ENCODE measurements around the gene NPM3.

The NPM3 gene

DNA sequence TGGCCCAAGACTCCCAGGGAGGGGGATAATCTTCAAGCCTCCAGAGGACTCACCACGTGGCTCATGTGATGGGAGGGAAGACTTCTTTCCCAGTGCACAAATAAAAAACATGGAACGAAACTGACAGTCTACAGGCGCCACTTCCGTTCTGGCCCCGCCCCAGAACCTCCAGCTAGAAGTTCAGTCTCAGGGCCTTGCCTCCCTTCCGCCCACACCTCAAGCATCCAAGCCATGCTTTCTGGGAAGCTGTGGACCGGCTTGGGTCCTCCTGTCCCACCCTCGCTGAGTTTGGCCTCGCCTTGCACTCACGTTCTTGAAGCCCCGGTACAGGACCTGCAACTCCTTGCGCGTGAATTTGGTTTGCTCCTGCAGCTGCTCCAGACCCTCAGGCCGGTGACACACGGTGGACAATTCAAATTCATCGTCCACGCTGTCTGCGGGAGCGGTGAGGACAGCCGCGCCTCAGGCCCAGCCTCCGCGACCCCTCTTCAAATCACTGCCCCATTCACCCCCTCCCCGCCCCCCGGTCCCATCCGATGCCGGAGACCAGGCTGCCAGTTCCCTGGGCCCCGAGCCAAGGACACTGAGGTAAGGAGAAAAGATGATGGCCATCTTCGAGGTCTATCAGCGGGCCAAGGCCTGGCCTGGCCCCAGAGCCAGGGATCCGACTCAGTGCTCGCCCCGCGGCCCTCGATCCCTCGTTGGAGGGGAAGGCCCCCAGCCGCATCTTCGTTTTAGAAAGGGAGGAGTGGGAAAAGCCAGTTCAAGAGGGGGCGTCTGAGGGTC is 45.7 kb upstream of the NPM3 start:
- TF ChIP-seq CTCF (IDR thresholded peaks at IDR 0.05; ENCODE audit: insufficient read depth, low read depth, low read length, missing control alignments): no peak
- DNase-seq (ENCODE audit: low read depth): no peak
- H3K4me3 ChIP-seq (ENCODE audit: low read length): peak overlapping the region; percentile 30

GRCh38 chr10:101827919-101828600 is 44.8 kb upstream of the NPM3 start:
- DNase-seq (ENCODE audit: low read depth): no peak
- TF ChIP-seq CTCF (IDR thresholded peaks at IDR 0.05; ENCODE audit: insufficient read depth, low read depth, low read length, missing control alignments): no peak
- H3K4me3 ChIP-seq (ENCODE audit: low read length): no peak overlapping the region

DNA sequence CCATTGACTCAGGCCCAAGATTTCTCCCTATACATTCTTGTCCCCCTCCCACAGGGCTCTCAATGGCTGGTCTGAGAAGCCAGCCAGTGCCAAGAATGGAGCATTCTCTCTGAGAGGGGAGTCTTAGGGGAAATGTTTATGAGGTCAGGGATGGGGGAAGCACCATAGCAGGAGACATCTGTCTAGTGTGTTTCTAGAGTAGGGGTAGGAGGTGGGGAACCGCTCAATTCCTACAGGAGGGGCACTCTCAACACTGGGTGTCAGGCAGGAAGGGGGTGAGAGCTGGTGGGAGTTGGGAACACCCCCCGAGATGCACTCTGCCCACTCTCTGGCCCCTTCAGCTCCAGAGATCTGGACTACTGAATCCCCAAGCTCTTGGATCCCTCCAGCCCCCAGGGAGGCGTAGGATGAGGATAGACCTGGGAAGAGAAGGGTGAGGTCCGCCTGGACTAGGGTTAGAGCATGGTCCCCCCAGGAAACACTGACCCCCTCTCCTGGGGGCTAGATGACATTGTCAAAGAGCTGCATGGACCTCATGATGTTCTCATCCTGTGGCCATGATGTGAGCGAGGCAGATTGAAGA is 43.7 kb upstream of the NPM3 start:
- no peak for TF ChIP-seq CTCF (IDR thresholded peaks at IDR 0.05; ENCODE audit: insufficient read depth, low read depth, low read length, missing control alignments)
- DNase-seq (ENCODE audit: low read depth): no peak
- no peak overlapping the region for H3K4me3 ChIP-seq (ENCODE audit: low read length)

- TF ChIP-seq CTCF (IDR thresholded peaks at IDR 0.05; ENCODE audit: insufficient read depth, low read depth, low read length, missing control alignments): no peak
- no peak for DNase-seq (ENCODE audit: low read depth)
- H3K4me3 ChIP-seq (ENCODE audit: low read length): no peak overlapping the region
Observed at GRCh38 chr10:101824736-101825135, 41.5 kb upstream of the NPM3 start.

DNA sequence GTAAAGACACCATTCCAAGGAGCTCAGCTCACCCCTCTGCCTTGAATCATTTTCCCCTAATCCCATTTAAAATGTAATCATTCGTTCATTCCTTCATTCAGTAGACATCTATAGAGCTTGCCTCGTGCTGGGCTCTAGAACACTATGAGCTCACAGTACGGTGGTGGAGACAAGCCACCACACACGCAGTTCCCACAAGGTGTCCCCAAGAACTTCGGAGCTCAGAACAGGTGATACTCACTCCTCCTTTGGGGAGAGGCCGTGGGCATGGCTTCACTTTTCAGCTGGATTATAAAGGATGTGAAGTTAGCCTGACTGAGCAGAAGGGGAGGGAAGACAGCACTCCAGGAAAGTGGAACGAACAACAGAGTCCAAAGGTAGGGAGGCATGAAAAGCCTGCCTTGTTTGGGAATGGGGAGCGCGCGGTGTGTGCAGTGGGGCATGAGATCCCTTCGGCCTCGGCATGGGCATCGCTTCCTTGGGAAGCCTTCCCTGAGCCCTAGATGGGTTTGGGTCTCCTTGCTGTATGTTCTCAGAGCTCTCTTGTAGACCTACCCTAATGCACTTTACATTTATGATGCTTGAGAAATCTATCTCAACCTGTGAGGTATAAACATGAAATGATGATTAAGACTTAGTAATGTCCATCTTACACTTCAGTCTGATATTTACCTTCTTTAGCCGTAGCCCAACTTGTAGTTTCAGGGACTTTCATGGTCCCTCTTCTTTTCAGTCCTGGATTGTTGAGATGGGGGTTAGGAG is 35.8 kb upstream of the NPM3 start:
- no peak for TF ChIP-seq CTCF (IDR thresholded peaks at IDR 0.05; ENCODE audit: insufficient read depth, low read depth, low read length, missing control alignments)
- H3K4me3 ChIP-seq (ENCODE audit: low read length): peak overlapping the region; percentile 49
- peak; percentile 58 for DNase-seq (ENCODE audit: low read depth)

DNA sequence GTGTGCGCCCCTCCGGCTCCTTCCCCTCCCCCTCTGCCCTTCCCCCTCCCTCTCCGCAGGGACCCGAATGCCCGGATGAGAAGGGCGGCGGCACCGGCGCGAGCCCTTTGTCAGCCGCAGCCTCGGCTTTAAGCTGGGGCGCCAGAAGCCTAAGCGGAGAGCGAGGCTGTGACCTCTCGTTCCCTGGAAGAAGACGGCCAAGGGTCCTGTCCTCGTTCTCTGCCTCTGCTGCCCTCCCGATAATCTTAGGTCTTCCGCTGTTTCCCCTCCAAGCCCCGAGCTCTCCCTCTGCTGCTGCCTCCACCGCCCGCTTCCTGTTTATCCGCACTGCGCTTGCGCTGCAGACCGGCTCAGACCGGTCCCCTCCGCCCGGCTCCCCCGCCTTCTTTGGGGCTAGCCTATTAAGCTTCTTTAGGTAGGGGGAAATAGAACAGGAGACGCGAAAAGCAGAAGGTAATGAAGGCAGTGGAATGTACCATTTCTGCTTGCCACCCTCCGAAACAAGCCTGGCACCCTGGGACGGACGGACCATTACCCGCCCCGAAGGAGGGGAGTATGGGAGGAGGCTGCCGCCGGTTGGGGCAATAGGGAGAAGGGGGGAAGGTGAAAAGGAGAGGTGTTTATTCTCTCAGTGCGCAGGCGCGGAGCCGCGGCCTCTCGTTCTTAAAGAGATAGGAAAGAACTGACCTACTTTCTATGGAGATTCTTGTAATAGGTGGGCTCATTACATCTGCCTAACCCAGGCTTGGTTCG is 35.0 kb upstream of the NPM3 start, which contains the start of gene OGA:
OGA (minus strand) TSS at position 326 of the 753 bp plus-strand sequence. CDS start 422 bp downstream, outside the sequence.
- no peak for TF ChIP-seq CTCF (IDR thresholded peaks at IDR 0.05; ENCODE audit: insufficient read depth, low read depth, low read length, missing control alignments)
- peak; percentile 100 for DNase-seq (ENCODE audit: low read depth)
- H3K4me3 ChIP-seq (ENCODE audit: low read length): peak within 1 kb of the TSS; percentile 95
